Measurements from ENCODE around the gene TNFRSF1A. TPM values are rescaled to one million over a fixed set of nuclear protein-coding genes. Genes with fewer than 3 reads are reported as not detected.

The TNFRSF1A gene
- total and polyA plus RNA-seq, 4 donors, result 36.9 to 144 (median 88.4) TPM

GRCh38 chr12:6310771-6311610 is 30.9 kb downstream of the TNFRSF1A start:
- no peak overlapping the region for H3K9ac ChIP-seq (ENCODE audit: low read depth in 1 of 2, low read length in 2 of 2)
- no peak for DNase-seq (ENCODE audit: low spot score)
- H3K4me1 ChIP-seq (ENCODE audit: control insufficient read depth in 4 of 4, insufficient read depth in 4 of 4, low read length in 3 of 4), result peaks cover 3 to 28% (median 8%) of the 10 kb centered on the region in 4 donors
- no peaks in the 10 kb centered on the region for H3K36me3 ChIP-seq (ENCODE audit: control insufficient read depth in 4 of 4, insufficient read depth in 3 of 4, low read depth in 1 of 4, low read length in 3 of 4)
- no peak for TF ChIP-seq RXRA (IDR thresholded peaks at IDR 0.05)
- no peak for TF ChIP-seq REST (IDR thresholded peaks at IDR 0.05)
- no peak for TF ChIP-seq YY1 (IDR thresholded peaks at IDR 0.05)
- TF ChIP-seq HNF4G (IDR thresholded peaks at IDR 0.05), result no peak
- TF ChIP-seq RAD21 (IDR thresholded peaks at IDR 0.05), result no peak
- no peak for TF ChIP-seq TAF1 (conservative IDR thresholded peaks at IDR 0.05)
- TF ChIP-seq SP1 (IDR thresholded peaks at IDR 0.05), result no peak
- no peak for TF ChIP-seq FOXA1 (IDR thresholded peaks at IDR 0.05)
- no peak for TF ChIP-seq CTCF (IDR thresholded peaks at IDR 0.05; ENCODE audit: low read depth, low read length, missing input control)
- no peak for TF ChIP-seq NR2F2 (IDR thresholded peaks at IDR 0.05)
- no peak for TF ChIP-seq FOXA2 (IDR thresholded peaks at IDR 0.05)
- no peak for TF ChIP-seq ZBTB33 (IDR thresholded peaks at IDR 0.05)
- 24% methylated on average over 43 of the region's 43 CpGs for whole genome bisulfite sequencing
- H3K27me3 ChIP-seq (ENCODE audit: control insufficient read depth in 4 of 4, insufficient read depth in 4 of 4, low read length in 3 of 4), result no peaks in the 10 kb centered on the region
- peak overlapping the region in 1 of 3 donors; percentile 54 for H3K4me3 ChIP-seq (ENCODE audit: low read depth in 1 of 3, low read length in 3 of 3)
- no peak overlapping the region for H3K27ac ChIP-seq (ENCODE audit: low read depth in 1 of 2, low read length in 2 of 2)
- no peaks in the 10 kb centered on the region for H3K9me3 ChIP-seq (ENCODE audit: control insufficient read depth in 4 of 4, low read length in 3 of 4)

GRCh38 chr12:6307529-6307928 is 34.3 kb downstream of the TNFRSF1A start:
- Histone ChIP-seq H3K36me3 (ENCODE audit: control insufficient read depth in 4 of 4, insufficient read depth in 3 of 4, low read depth in 1 of 4, low read length in 3 of 4) (no peaks in the 10 kb centered on the region), H3K9ac (ENCODE audit: low read depth in 1 of 2, low read length in 2 of 2) (no peak overlapping the region), H3K4me1 (ENCODE audit: control insufficient read depth in 4 of 4, insufficient read depth in 4 of 4, low read length in 3 of 4) (peaks cover 3 to 24% (median 7%) of the 10 kb centered on the region in 4 donors), H3K27ac (ENCODE audit: low read depth in 1 of 2, low read length in 2 of 2) (no peak overlapping the region), H3K9me3 (ENCODE audit: control insufficient read depth in 4 of 4, low read length in 3 of 4) (no peaks in the 10 kb centered on the region), H3K4me3 (ENCODE audit: low read depth in 1 of 3, low read length in 3 of 3) (no peak overlapping the region), H3K27me3 (ENCODE audit: control insufficient read depth in 4 of 4, insufficient read depth in 4 of 4, low read length in 3 of 4) (no peaks in the 10 kb centered on the region)
- WGBS, result 79% methylated on average over 5 of the region's 5 CpGs
- no peak for TF ChIP-seq RAD21 (IDR thresholded peaks at IDR 0.05)
- TF ChIP-seq ZBTB33 (IDR thresholded peaks at IDR 0.05), result no peak
- no peak for TF ChIP-seq NR2F2 (IDR thresholded peaks at IDR 0.05)
- TF ChIP-seq JUND (IDR thresholded peaks at IDR 0.05), result no peak
- no peak for TF ChIP-seq FOXA2 (IDR thresholded peaks at IDR 0.05)
- no peak for TF ChIP-seq YY1 (IDR thresholded peaks at IDR 0.05)
- TF ChIP-seq SP1 (IDR thresholded peaks at IDR 0.05), result no peak
- no peak for TF ChIP-seq MAX (IDR thresholded peaks at IDR 0.05)
- no peak for TF ChIP-seq EGR1 (IDR thresholded peaks at IDR 0.05; ENCODE audit: low read depth in 2 of 2)
- DNase-seq (ENCODE audit: low spot score), result no peak

All from liver (tissue), 9 donors.